ENCODE data around the gene INSRR.

DNA sequence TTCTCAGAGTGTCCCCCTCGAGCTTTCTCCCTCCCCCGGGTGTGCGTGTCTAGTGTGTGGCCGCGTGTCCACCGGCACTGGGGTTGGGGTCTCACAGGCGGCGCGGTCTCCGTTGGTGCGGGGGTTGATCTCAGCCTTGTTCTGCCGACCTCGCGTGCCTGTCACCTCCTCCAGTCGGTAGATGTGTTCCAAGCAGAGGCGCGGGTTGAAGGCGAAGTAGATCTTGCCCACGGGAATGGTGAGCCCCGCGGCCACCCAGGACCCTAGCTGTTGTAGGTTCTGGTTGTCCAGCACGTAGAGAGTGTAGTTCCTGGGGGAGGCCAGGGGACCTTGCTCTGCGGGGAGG lies 9.8 kb downstream of the INSRR start:
- TF ChIP-seq CTCF (IDR thresholded peaks at IDR 0.05): no peak
- TF ChIP-seq POLR2A (IDR thresholded peaks at IDR 0.05): no peak
- TF ChIP-seq POLR2AphosphoS5 (IDR thresholded peaks at IDR 0.05): no peak
